Erythroblast (primary cell): Measurements from ENCODE around the gene DKK1.

Experiments
- GATA1 ChIP-seq: IDR thresholded peaks from 2 replicates; pipeline ENCODE4 v1.6.1; 2011; ENCODE audit warnings: low read depth, mild to moderate bottlenecking, control low read depth, low read length, moderate library complexity
- POLR2A ChIP-seq: IDR thresholded peaks from 2 replicates; pipeline ENCODE4 v1.6.1; 2011; ENCODE audit warnings: mild to moderate bottlenecking, low read length

GRCh38 chr10:52359441-52359840, 45.4 kb downstream of the DKK1 start:
- TF ChIP-seq POLR2A, result no peak
- no peak for TF ChIP-seq GATA1
